ENCODE results near the gene ASTN2. TPM values are rescaled to one million over a fixed set of nuclear protein-coding genes. Genes with fewer than 3 reads are reported as not detected.

The ASTN2 gene
- polyA plus RNA-seq, 1 donor from 2014 or later = 6.8 TPM

DNA sequence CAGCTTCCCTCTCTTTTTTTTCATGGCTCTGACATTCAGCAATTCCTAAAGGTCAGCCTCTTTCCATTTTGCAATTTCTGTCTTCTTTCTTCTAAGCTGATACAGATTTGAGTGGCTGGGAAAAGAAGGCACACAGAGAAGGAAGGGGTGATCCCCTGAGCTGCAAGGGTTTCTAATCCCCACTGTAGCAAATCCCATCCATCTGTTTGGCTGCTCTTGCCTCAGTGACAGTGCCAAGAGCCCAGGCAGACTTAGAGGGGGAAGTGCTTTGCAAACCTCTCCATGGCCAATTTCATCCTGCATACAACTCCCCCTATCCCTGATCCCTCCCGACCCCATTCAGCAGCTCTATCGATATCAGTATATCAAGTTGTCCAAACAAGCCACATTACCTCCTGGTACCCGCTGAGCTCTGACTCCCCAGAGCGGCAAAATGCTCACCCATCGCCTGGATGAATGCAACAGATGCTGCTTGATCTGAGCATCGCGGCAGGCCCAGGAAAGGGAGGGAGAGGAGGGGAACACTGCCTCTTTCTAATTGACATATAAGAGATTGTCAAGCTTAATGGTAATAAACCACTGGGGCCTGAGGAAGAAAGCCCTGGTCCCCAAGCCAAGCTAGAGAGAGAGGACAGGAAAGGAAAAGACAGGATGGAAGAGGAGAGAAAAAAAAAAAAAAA lies 268.9 kb downstream of the ASTN2 start:
- no peaks in the 10 kb centered on the region for H3K9me2 ChIP-seq (ENCODE audit: insufficient read depth, low read length)
- no peak overlapping the region for H2AFZ ChIP-seq (ENCODE audit: low read depth, low read length)
- no peaks in the 10 kb centered on the region for H3F3A ChIP-seq (ENCODE audit: insufficient read depth, low read length, poor library complexity, severe bottlenecking)
- H3K27ac ChIP-seq (ENCODE audit: low read length) = no peak overlapping the region
- no peaks in the 10 kb centered on the region for H3K36me3 ChIP-seq (ENCODE audit: insufficient read depth, low read length)
- no peak overlapping the region for H3K4me3 ChIP-seq (ENCODE audit: low read length)
- no peaks in the 10 kb centered on the region for H4K20me1 ChIP-seq (ENCODE audit: insufficient read depth)
- H3K27me3 ChIP-seq (ENCODE audit: insufficient read depth, low read depth, low read length) = no peaks in the 10 kb centered on the region
- no peaks in the 10 kb centered on the region for H3K79me2 ChIP-seq (replicated peaks; ENCODE audit: insufficient read depth, low read length)
- no peak overlapping the region for H3K4me2 ChIP-seq (ENCODE audit: low read length)
- no peaks in the 10 kb centered on the region for H3K9me3 ChIP-seq (ENCODE audit: low read length)
- no peak for TF ChIP-seq EZH2 (IDR thresholded peaks at IDR 0.05; ENCODE audit: borderline replicate concordance, insufficient read depth, low read length, poor library complexity, severe bottlenecking)
- TF ChIP-seq SMC3 (conservative IDR thresholded peaks at IDR 0.05; ENCODE audit: poor library complexity) = no peak
- no peak for TF ChIP-seq RAD21 (conservative IDR thresholded peaks at IDR 0.05)
- TF ChIP-seq, protein P1, sequence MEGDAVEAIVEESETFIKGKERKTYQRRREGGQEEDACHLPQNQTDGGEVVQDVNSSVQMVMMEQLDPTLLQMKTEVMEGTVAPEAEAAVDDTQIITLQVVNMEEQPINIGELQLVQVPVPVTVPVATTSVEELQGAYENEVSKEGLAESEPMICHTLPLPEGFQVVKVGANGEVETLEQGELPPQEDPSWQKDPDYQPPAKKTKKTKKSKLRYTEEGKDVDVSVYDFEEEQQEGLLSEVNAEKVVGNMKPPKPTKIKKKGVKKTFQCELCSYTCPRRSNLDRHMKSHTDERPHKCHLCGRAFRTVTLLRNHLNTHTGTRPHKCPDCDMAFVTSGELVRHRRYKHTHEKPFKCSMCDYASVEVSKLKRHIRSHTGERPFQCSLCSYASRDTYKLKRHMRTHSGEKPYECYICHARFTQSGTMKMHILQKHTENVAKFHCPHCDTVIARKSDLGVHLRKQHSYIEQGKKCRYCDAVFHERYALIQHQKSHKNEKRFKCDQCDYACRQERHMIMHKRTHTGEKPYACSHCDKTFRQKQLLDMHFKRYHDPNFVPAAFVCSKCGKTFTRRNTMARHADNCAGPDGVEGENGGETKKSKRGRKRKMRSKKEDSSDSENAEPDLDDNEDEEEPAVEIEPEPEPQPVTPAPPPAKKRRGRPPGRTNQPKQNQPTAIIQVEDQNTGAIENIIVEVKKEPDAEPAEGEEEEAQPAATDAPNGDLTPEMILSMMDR (IDR thresholded peaks at IDR 0.05; ENCODE audit: poor library complexity, severe bottlenecking) = no peak
- TF ChIP-seq MXI1 (conservative IDR thresholded peaks at IDR 0.05; ENCODE audit: poor library complexity, severe bottlenecking) = no peak
- TF ChIP-seq, protein P2, sequence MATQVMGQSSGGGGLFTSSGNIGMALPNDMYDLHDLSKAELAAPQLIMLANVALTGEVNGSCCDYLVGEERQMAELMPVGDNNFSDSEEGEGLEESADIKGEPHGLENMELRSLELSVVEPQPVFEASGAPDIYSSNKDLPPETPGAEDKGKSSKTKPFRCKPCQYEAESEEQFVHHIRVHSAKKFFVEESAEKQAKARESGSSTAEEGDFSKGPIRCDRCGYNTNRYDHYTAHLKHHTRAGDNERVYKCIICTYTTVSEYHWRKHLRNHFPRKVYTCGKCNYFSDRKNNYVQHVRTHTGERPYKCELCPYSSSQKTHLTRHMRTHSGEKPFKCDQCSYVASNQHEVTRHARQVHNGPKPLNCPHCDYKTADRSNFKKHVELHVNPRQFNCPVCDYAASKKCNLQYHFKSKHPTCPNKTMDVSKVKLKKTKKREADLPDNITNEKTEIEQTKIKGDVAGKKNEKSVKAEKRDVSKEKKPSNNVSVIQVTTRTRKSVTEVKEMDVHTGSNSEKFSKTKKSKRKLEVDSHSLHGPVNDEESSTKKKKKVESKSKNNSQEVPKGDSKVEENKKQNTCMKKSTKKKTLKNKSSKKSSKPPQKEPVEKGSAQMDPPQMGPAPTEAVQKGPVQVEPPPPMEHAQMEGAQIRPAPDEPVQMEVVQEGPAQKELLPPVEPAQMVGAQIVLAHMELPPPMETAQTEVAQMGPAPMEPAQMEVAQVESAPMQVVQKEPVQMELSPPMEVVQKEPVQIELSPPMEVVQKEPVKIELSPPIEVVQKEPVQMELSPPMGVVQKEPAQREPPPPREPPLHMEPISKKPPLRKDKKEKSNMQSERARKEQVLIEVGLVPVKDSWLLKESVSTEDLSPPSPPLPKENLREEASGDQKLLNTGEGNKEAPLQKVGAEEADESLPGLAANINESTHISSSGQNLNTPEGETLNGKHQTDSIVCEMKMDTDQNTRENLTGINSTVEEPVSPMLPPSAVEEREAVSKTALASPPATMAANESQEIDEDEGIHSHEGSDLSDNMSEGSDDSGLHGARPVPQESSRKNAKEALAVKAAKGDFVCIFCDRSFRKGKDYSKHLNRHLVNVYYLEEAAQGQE (IDR thresholded peaks at IDR 0.05; ENCODE audit: borderline replicate concordance) = no peak
- no peak for TF ChIP-seq EP300 (conservative IDR thresholded peaks at IDR 0.05; ENCODE audit: poor library complexity, severe bottlenecking)
- no peak for TF ChIP-seq TAF1 (IDR thresholded peaks at IDR 0.05; ENCODE audit: low read depth)
- TF ChIP-seq POLR2AphosphoS5 (IDR thresholded peaks at IDR 0.05) = no peak
- H3K9ac ChIP-seq (ENCODE audit: low read length) = no peak overlapping the region

DNA sequence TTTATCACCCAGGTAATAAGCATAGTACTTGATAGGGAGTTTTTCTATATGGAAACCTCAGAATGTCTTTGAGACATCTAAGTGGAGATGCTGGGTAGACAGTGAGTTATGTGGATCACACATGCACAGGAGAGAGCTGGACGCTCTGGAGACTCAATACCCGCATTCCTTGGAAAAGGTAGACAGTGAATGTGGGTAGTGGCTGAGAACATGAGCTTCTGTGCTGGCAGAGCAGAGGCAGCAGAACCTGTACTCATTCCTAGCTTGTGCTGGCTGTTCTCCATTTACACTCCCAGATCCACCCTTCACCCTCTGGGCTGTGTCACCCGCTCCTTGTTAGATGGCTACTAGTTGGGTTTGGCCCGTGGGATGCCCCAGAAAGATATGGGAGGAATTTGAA lies 269.8 kb downstream of the ASTN2 start:
- Histone ChIP-seq H3F3A (ENCODE audit: insufficient read depth, low read length, poor library complexity, severe bottlenecking) (no peaks in the 10 kb centered on the region), H3K9ac (ENCODE audit: low read length) (no peak overlapping the region), H3K27me3 (ENCODE audit: insufficient read depth, low read depth, low read length) (no peaks in the 10 kb centered on the region), H4K20me1 (ENCODE audit: insufficient read depth) (no peaks in the 10 kb centered on the region), H3K4me2 (ENCODE audit: low read length) (no peak overlapping the region), H3K9me3 (ENCODE audit: low read length) (no peaks in the 10 kb centered on the region), H3K9me2 (ENCODE audit: insufficient read depth, low read length) (no peaks in the 10 kb centered on the region), H3K4me3 (ENCODE audit: low read length) (no peak overlapping the region), H3K36me3 (ENCODE audit: insufficient read depth, low read length) (no peaks in the 10 kb centered on the region), H3K27ac (ENCODE audit: low read length) (no peak overlapping the region), H3K79me2 (replicated peaks; ENCODE audit: insufficient read depth, low read length) (no peaks in the 10 kb centered on the region), H2AFZ (ENCODE audit: low read depth, low read length) (no peak overlapping the region)
- no peak for TF ChIP-seq POLR2AphosphoS5 (IDR thresholded peaks at IDR 0.05)
- TF ChIP-seq RAD21 (conservative IDR thresholded peaks at IDR 0.05) = no peak
- no peak for TF ChIP-seq EZH2 (IDR thresholded peaks at IDR 0.05; ENCODE audit: borderline replicate concordance, insufficient read depth, low read length, poor library complexity, severe bottlenecking)
- no peak for TF ChIP-seq SMC3 (conservative IDR thresholded peaks at IDR 0.05; ENCODE audit: poor library complexity)
- TF ChIP-seq, protein P1 (IDR thresholded peaks at IDR 0.05; ENCODE audit: poor library complexity, severe bottlenecking) = no peak
- no peak for TF ChIP-seq EP300 (conservative IDR thresholded peaks at IDR 0.05; ENCODE audit: poor library complexity, severe bottlenecking)
- TF ChIP-seq, protein P2 (IDR thresholded peaks at IDR 0.05; ENCODE audit: borderline replicate concordance) = no peak
- TF ChIP-seq MXI1 (conservative IDR thresholded peaks at IDR 0.05; ENCODE audit: poor library complexity, severe bottlenecking) = no peak
- no peak for TF ChIP-seq TAF1 (IDR thresholded peaks at IDR 0.05; ENCODE audit: low read depth)
